GM12878 (cell line): ENCODE measurements around the gene TIMM22. TPM values are rescaled to one million over a fixed set of nuclear protein-coding genes. Genes with fewer than 3 reads are reported as not detected.
"Not testable (repeated sequence)": the region's sequence is repeated elsewhere in the genome, so short reads cannot be mapped to it uniquely, and the experiment has no call there.

Experiments used
- ATAC-seq: fragments of 200-7000 bp; cut with Tn5 transposase; 3 replicates; pipeline ENCODE4 v1.9.1; 2020; ENCODE audit warnings: mild to moderate bottlenecking, moderate library complexity
- BruUV-seq: library from RNA; stranded (reverse); fragments of 400-500 nt; replicated peaks from 2 replicates; lab custom pipeline; 2021; lab: Mats Ljungman, UMichigan
- CTCF ChIA-PET: fragments of 300-600 bp; sonication (Branson Sonifier 250); formaldehyde crosslinking; extraction: SDS; loops from one replicate; lab custom pipeline; 2021; ENCODE audit warnings: inconsistent platforms; lab: Yijun Ruan, JAX
- POLR2A ChIA-PET: fragments of 350-600 bp; formaldehyde crosslinking; extraction: SDS; loops from one replicate; lab custom pipeline; 2021; ENCODE audit warnings: inconsistent platforms; lab: Charles Lee
- RAD21 ChIA-PET: fragments of 300-600 bp; sonication (Branson Sonifier 250); formaldehyde crosslinking; loops from one replicate; lab custom pipeline; 2023; ENCODE audit warnings: antibody characterized with exemption; ENCODE audit not compliant: unreplicated experiment; lab: Charles Lee
- SMC1A ChIA-PET: fragments of 300-600 bp; sonication (Branson Sonifier 250); formaldehyde crosslinking; loops from one replicate; lab custom pipeline; 2023; ENCODE audit not compliant: unreplicated experiment, uncharacterized antibody; lab: Charles Lee
- DNase-seq: peaks from one replicate; pipeline ENCODE4 v3.0.0-alpha.2; 2011; ENCODE audit warnings: low read depth, low spot score
- FAIRE-seq: peaks from 3 replicates; lab custom pipeline; 2011; peaks lifted over from hg19 to GRCh38; lab: Jason Lieb, UNC
- H2AFZ ChIP-seq: 2 replicates; pipeline ENCODE4 v1.6.0; 2011; ENCODE audit warnings: low read depth, low read length, control low read depth; ENCODE audit not compliant: control insufficient read depth
- H3K27ac ChIP-seq: 2 replicates; pipeline ENCODE4 v1.5.1; 2011; ENCODE audit warnings: control low read depth; ENCODE audit not compliant: control insufficient read depth, insufficient read depth
- H3K27me3 ChIP-seq, 2 experiments: replicated peaks in 1 of 2; 2 replicates each; pipeline versions ENCODE4 v1.6.0 to v1.6.1; 2011; ENCODE audit warnings: low read length in 1 of 2; ENCODE audit not compliant: control insufficient read depth in 2 of 2, insufficient read depth in 2 of 2
- H3K36me3 ChIP-seq, 2 experiments: 2 replicates each; pipeline ENCODE4 v1.5.1; 2011; ENCODE audit warnings: low read length in 1 of 2; ENCODE audit not compliant: control insufficient read depth in 2 of 2, insufficient read depth in 2 of 2
- H3K4me1 ChIP-seq: 2 replicates; pipeline ENCODE4 v1.6.1; 2011; ENCODE audit warnings: mild to moderate bottlenecking, low read length, moderate library complexity, mixed read lengths; ENCODE audit not compliant: control insufficient read depth, insufficient read depth
- H3K4me2 ChIP-seq: 2 replicates; pipeline ENCODE4 v1.6.0; 2011; ENCODE audit warnings: control low read depth; ENCODE audit not compliant: control insufficient read depth, insufficient read depth
- H3K4me3 ChIP-seq: fragments of 200-600 bp; sonication (generic); 2 replicates; pipeline ENCODE4 v1.5.1; 2016
- H3K79me2 ChIP-seq: 2 replicates; pipeline ENCODE4 v1.6.0; 2011; ENCODE audit warnings: low read length; ENCODE audit not compliant: control insufficient read depth, insufficient read depth
- H3K9ac ChIP-seq: 2 replicates; pipeline ENCODE4 v1.8.0; 2011; ENCODE audit warnings: low read length, control low read depth, mixed read lengths; ENCODE audit not compliant: control insufficient read depth, insufficient read depth
- H3K9me3 ChIP-seq: replicated peaks from 3 replicates; pipeline ENCODE4 v1.5.1; 2011; ENCODE audit warnings: mild to moderate bottlenecking, low read length; ENCODE audit not compliant: control insufficient read depth, insufficient read depth
- H4K20me1 ChIP-seq: 2 replicates; pipeline ENCODE4 v1.6.0; 2011; ENCODE audit not compliant: control insufficient read depth, insufficient read depth
- NBN ChIP-seq: fragments of 450-650 bp; IDR thresholded peaks from 2 replicates; pipeline ENCODE4 v1.6.1; 2016
- PAX8 ChIP-seq: fragments of 450-650 bp; IDR thresholded peaks from 2 replicates; pipeline ENCODE4 v1.6.1; 2017; ENCODE audit warnings: mild to moderate bottlenecking, moderate library complexity
- RFX5 ChIP-seq: IDR thresholded peaks from 2 replicates; pipeline ENCODE4 v1.6.1; 2011; ENCODE audit warnings: low read depth, low read length, improper control_type of control experiment
- SUPT20H ChIP-seq: IDR thresholded peaks from 2 replicates; pipeline ENCODE4 v1.6.1; 2011; ENCODE audit warnings: low read depth, mild to moderate bottlenecking, low read length, moderate library complexity, borderline replicate concordance; ENCODE audit not compliant: control insufficient read depth
- YBX1 ChIP-seq: fragments of 450-650 bp; IDR thresholded peaks from 2 replicates; pipeline ENCODE4 v1.6.1; 2016; ENCODE audit warnings: antibody characterized with exemption
- ZNF207 ChIP-seq: fragments of 450-650 bp; IDR thresholded peaks from 2 replicates; pipeline ENCODE4 v1.6.1; 2014; ENCODE audit warnings: antibody characterized with exemption, mild to moderate bottlenecking, borderline replicate concordance
- WGBS: methylation state at CpG from one replicate; pipeline ENCODE4 v1.1.6; 2016; ENCODE audit warnings: low lambda C conversion rate; ENCODE audit not compliant: insufficient replicate concordance, insufficient coverage; ENCODE audit errors: missing lambda C conversion rate; 5-methylcytosine and 5-hydroxymethylcytosine counted together
- in situ Hi-C: fragments of 300-500 bp; cut with MboI; formaldehyde crosslinking; loops from 9 replicates; pipeline ENCODE4 v1.14.3; 2018; ENCODE audit warnings: mixed read lengths
- intact Hi-C: fragments of 100-400 bp; cut with micrococcal nuclease; formaldehyde crosslinking; loops from one replicate; pipeline ENCODE4 v1.14.2; 2022; ENCODE audit not compliant: unreplicated experiment
- polyA plus RNA-seq, 11 experiments: library from polyadenylated mRNA; depleted of rRNA in 4 of 11; unstranded in 6 of 11; stranded (reverse) in 5 of 11; fragments of >200 nt; fragmentation: Nextera tagmentation in 4 of 11; fragmentation: Illumina TruSeq in 1 of 11; extraction: Ambion mirVana in 4 of 11; extraction: Trizol in 1 of 11; gene quantifications; 1 replicate in 1 of 11; 2 replicates in 10 of 11; pipeline versions ENCODE4 v1.2.1 to v1.2.3, GENCODE V29; 2011 to 2016; ENCODE audit warnings: inconsistent platforms in 2 of 11, missing spikeins in 2 of 11, low read depth in 1 of 11
- total RNA-seq, 4 experiments: library from RNA; depleted of rRNA in 3 of 4; stranded (reverse); fragments of >200 nt in 3 of 4; fragmentation: Illumina TruSeq in 1 of 4; extraction: Trizol in 1 of 4; gene quantifications; 2 replicates each; pipeline versions ENCODE4 v1.2.1 to v1.2.3, GENCODE V29; 2013 to 2021
- TF ChIP-seq, protein P1 (sequence below): fragments of 150-350 bp; IDR thresholded peaks from 2 replicates; pipeline ENCODE4 v1.6.1; 2014; ENCODE audit warnings: mild to moderate bottlenecking, low read depth, low read length
- TF ChIP-seq, protein P2 (sequence below): IDR thresholded peaks from 2 replicates; pipeline ENCODE4 v1.6.1; 2011; ENCODE audit warnings: borderline replicate concordance, low read depth, mild to moderate bottlenecking, moderate library complexity, mixed read lengths, low read length; ENCODE audit not compliant: insufficient read depth; ENCODE audit errors: extremely low read length
- TF ChIP-seq, protein P3 (sequence below): IDR thresholded peaks from 2 replicates; pipeline ENCODE4 v1.6.1; 2012; ENCODE audit warnings: improper control_type of control experiment, low read depth, low read length; ENCODE audit not compliant: insufficient replicate concordance

TIMM22 gene
- total and polyA plus RNA-seq, 10 of the 15 experiments (the other 5 are each of a cell fraction or from before 2014, with no cell fraction given) = 4.4 to 25.0 (median 10.6) TPM

DNA sequence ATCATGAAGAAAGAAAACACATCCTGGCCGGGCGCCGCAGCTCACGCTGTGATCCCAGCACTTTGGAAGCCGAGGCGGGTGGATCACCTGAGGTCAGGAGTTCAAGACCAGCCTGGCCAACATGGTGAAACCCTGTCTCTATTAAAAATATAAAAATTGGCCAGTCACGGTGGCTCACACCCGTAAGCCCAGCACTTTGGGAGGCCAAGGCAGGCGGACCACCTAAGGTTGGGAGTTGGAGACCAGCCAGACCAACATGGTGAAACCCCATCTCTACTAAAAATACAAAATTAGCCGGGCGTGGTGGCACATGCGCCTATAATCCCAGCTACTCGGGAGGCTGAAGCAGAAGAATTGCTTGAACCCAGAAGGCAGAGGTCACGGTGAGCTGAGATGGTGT, 25.1 kb upstream of the TIMM22 start:
- BruUV-seq, H3K4me2 ChIP-seq, DNase-seq, FAIRE-seq, POLR2A ChIA-PET, RAD21 ChIA-PET, H3K4me1 ChIP-seq, H3K9me3 ChIP-seq, H3K79me2 ChIP-seq, H3K27ac ChIP-seq, H4K20me1 ChIP-seq, ATAC-seq, H3K36me3 ChIP-seq, H3K9ac ChIP-seq, intact Hi-C loops, H2AFZ ChIP-seq, in situ Hi-C loops, H3K27me3 ChIP-seq, H3K4me3 ChIP-seq: not testable (repeated sequence)
- SMC1A ChIA-PET = interaction anchor here (0.6 kb wide), 1 partner anchor 126 kb away, joined by 3 read pairs; no protein-coding TSS in a partner anchor
- WGBS = 51% methylated on average over 14 of the region's 14 CpGs
- CTCF ChIA-PET = interaction anchor here (0.6 to 1.0 kb wide), 2 partner anchors 9 to 56 kb away, joined by 3 to 4 read pairs; no protein-coding TSS in a partner anchor

DNA sequence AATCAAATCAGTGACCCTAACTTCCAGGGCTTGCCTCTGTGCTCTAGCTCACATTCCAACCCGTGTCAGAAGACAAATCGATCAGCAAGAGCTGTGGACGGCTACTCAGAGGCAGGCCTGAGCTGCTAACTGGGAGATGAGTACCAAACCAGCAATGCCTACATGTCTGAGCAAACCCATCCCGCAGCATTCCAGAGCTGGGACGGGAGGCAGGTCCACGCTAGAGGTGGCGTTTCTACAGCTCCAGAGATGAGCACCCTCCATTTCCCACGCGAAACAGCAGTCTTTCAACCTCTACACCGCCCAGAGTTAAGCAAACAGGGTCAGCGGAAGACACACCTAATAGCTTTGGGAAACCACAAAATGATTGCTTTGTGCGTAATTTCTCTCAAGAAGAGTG, 23.9 kb upstream of the TIMM22 start:
- intact Hi-C loops (no loop called here), in situ Hi-C loops (no loop called here)
- DNase-seq (no peak), FAIRE-seq (no peak), ATAC-seq (no peak)
- Histone ChIP-seq H3K4me1 (no peaks in the 10 kb centered on the region), H3K27ac (no peak overlapping the region), H3K4me3 (no peak overlapping the region), H3K9ac (no peak overlapping the region), H4K20me1 (no peaks in the 10 kb centered on the region), H3K4me2 (no peak overlapping the region), H3K9me3 (no peaks in the 10 kb centered on the region), H3K36me3 (no peaks in the 10 kb centered on the region), H2AFZ (no peak overlapping the region), H3K79me2 (no peaks in the 10 kb centered on the region), H3K27me3 (peaks cover 2 to 7% of the 10 kb centered on the region in 2 experiments; a peak in 2 of 4 replicates)
- CTCF ChIA-PET = no interaction called here
- POLR2A ChIA-PET = interaction anchor here (0.6 kb wide), 1 partner anchor 199 kb away, joined by 6 read pairs; no protein-coding TSS in a partner anchor
- WGBS = 70% methylated on average over 12 of the region's 12 CpGs
- SMC1A ChIA-PET = no interaction called here
- no TSS peak for BruUV-seq
- RAD21 ChIA-PET = interaction anchor here (0.6 kb wide), 1 partner anchor 556 kb away, joined by 3 read pairs; no protein-coding TSS in a partner anchor
- TF ChIP-seq NBN = no peak
- no peak for TF ChIP-seq YBX1
- TF ChIP-seq, protein P1, sequence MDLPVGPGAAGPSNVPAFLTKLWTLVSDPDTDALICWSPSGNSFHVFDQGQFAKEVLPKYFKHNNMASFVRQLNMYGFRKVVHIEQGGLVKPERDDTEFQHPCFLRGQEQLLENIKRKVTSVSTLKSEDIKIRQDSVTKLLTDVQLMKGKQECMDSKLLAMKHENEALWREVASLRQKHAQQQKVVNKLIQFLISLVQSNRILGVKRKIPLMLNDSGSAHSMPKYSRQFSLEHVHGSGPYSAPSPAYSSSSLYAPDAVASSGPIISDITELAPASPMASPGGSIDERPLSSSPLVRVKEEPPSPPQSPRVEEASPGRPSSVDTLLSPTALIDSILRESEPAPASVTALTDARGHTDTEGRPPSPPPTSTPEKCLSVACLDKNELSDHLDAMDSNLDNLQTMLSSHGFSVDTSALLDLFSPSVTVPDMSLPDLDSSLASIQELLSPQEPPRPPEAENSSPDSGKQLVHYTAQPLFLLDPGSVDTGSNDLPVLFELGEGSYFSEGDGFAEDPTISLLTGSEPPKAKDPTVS = no peak
- no peak for TF ChIP-seq ZNF207
- TF ChIP-seq, protein P2, sequence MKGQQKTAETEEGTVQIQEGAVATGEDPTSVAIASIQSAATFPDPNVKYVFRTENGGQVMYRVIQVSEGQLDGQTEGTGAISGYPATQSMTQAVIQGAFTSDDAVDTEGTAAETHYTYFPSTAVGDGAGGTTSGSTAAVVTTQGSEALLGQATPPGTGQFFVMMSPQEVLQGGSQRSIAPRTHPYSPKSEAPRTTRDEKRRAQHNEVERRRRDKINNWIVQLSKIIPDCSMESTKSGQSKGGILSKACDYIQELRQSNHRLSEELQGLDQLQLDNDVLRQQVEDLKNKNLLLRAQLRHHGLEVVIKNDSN = no peak
- no peak for TF ChIP-seq PAX8
- TF ChIP-seq, protein P3, sequence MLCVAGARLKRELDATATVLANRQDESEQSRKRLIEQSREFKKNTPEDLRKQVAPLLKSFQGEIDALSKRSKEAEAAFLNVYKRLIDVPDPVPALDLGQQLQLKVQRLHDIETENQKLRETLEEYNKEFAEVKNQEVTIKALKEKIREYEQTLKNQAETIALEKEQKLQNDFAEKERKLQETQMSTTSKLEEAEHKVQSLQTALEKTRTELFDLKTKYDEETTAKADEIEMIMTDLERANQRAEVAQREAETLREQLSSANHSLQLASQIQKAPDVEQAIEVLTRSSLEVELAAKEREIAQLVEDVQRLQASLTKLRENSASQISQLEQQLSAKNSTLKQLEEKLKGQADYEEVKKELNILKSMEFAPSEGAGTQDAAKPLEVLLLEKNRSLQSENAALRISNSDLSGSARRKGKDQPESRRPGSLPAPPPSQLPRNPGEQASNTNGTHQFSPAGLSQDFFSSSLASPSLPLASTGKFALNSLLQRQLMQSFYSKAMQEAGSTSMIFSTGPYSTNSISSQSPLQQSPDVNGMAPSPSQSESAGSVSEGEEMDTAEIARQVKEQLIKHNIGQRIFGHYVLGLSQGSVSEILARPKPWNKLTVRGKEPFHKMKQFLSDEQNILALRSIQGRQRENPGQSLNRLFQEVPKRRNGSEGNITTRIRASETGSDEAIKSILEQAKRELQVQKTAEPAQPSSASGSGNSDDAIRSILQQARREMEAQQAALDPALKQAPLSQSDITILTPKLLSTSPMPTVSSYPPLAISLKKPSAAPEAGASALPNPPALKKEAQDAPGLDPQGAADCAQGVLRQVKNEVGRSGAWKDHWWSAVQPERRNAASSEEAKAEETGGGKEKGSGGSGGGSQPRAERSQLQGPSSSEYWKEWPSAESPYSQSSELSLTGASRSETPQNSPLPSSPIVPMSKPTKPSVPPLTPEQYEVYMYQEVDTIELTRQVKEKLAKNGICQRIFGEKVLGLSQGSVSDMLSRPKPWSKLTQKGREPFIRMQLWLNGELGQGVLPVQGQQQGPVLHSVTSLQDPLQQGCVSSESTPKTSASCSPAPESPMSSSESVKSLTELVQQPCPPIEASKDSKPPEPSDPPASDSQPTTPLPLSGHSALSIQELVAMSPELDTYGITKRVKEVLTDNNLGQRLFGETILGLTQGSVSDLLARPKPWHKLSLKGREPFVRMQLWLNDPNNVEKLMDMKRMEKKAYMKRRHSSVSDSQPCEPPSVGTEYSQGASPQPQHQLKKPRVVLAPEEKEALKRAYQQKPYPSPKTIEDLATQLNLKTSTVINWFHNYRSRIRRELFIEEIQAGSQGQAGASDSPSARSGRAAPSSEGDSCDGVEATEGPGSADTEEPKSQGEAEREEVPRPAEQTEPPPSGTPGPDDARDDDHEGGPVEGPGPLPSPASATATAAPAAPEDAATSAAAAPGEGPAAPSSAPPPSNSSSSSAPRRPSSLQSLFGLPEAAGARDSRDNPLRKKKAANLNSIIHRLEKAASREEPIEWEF = no peak
- TF ChIP-seq RFX5 = no peak
- no peak for TF ChIP-seq SUPT20H
